T-cell (primary cell): ENCODE results near the gene DERL2. TPM values are rescaled to one million over a fixed set of nuclear protein-coding genes. Genes with fewer than 3 reads are reported as not detected.
A peak's percentile ranks its signal among the peaks of the same experiment; 100 is the strongest.

Experiments
- ATAC-seq, 4 experiments: fragments of 200-7000 bp in 3 of 4; fragments of 150-1000 bp in 1 of 4; cut with Tn5 transposase; replicated peaks in 1 of 4; 1 replicate in 3 of 4; 2 replicates in 1 of 4; pipeline ENCODE4 v1.10.0; 2021; ENCODE audit warnings: moderate library complexity in 3 of 4, mild to moderate bottlenecking in 2 of 4, moderate number of reproducible peaks in 1 of 4
- CTCF ChIA-PET, 2 donors: fragments of 300-600 bp; sonication (Branson Sonifier 250); formaldehyde crosslinking; loops; one replicate each; lab custom pipeline; 2022; ENCODE audit warnings: antibody characterized with exemption in 2 of 2; lab: Charles Lee
- POLR2A ChIA-PET, 2 donors: fragments of 300-600 bp; sonication (Branson Sonifier 250); formaldehyde crosslinking; loops; one replicate each; lab custom pipeline; 2022; ENCODE audit warnings: antibody characterized with exemption in 2 of 2; lab: Charles Lee
- DNase-seq, 35 experiments: peaks; one replicate each; pipeline versions ENCODE4 v3.0.0 to v3.0.0-alpha.2; 2013 to 2023
- H3K27ac ChIP-seq: one replicate; pipeline ENCODE4 v1.5.1; 2013; ENCODE audit warnings: low read length
- H3K27me3 ChIP-seq, 2 experiments: replicated peaks in 1 of 2; 1 replicate in 1 of 2; 2 replicates in 1 of 2; pipeline versions ENCODE4 v1.6.1 to v1.7.0; 2013; ENCODE audit warnings: low read length in 1 of 2, mixed read lengths in 1 of 2; ENCODE audit not compliant: control insufficient read depth in 2 of 2, insufficient read depth in 2 of 2; ENCODE audit errors: extremely low read depth in 1 of 2
- H3K36me3 ChIP-seq, 2 donors: 1 replicate in 1 of 2; 2 replicates in 1 of 2; pipeline versions ENCODE4 v1.6.1 to v1.7.0; 2013; ENCODE audit warnings: low read length in 1 of 2; ENCODE audit not compliant: control insufficient read depth in 2 of 2, insufficient read depth in 1 of 2; ENCODE audit errors: extremely low read depth in 1 of 2
- H3K4me1 ChIP-seq, 2 experiments: 1 replicate in 1 of 2; 2 replicates in 1 of 2; pipeline versions ENCODE4 v1.6.1 to v1.7.0; 2013; ENCODE audit warnings: low read length in 2 of 2, mixed read lengths in 1 of 2; ENCODE audit not compliant: insufficient read depth in 2 of 2, control insufficient read depth in 1 of 2; ENCODE audit errors: extremely low read depth in 1 of 2
- H3K4me3 ChIP-seq, 2 donors: 1 replicate in 1 of 2; 2 replicates in 1 of 2; pipeline versions ENCODE4 v1.5.1 to v1.7.0; 2013; ENCODE audit warnings: mild to moderate bottlenecking in 2 of 2, low read length in 1 of 2, moderate library complexity in 1 of 2; ENCODE audit not compliant: control insufficient read depth in 1 of 2; ENCODE audit errors: extremely low read depth in 1 of 2
- H3K9me3 ChIP-seq: 2 replicates; pipeline ENCODE4 v1.7.0; 2013
- H3K27ac Mint-ChIP-seq, 2 donors: one replicate each; pipeline ENCODE4 v1.8.0; 2020 to 2021; ENCODE audit warnings: mild to moderate bottlenecking in 2 of 2, mixed read lengths in 2 of 2
- H3K27me3 Mint-ChIP-seq, 2 donors: one replicate each; pipeline ENCODE4 v1.8.0; 2021 to 2022; ENCODE audit warnings: mixed read lengths in 2 of 2
- H3K36me3 Mint-ChIP-seq: one replicate; pipeline ENCODE4 v1.8.0; 2021; ENCODE audit warnings: mixed read lengths
- H3K4me1 Mint-ChIP-seq, 3 donors: one replicate each; pipeline ENCODE4 v1.8.0; 2020 to 2022; ENCODE audit warnings: mixed read lengths in 3 of 3, mild to moderate bottlenecking in 1 of 3
- H3K4me3 Mint-ChIP-seq, 3 donors: one replicate each; pipeline ENCODE4 v1.8.0; 2020 to 2022; ENCODE audit warnings: mild to moderate bottlenecking in 3 of 3, mixed read lengths in 3 of 3, moderate library complexity in 3 of 3
- H3K9me3 Mint-ChIP-seq, 3 donors: one replicate each; pipeline ENCODE4 v1.8.0; 2020 to 2022; ENCODE audit warnings: mixed read lengths in 3 of 3
- WGBS: methylation state at CpG from one replicate; pipeline ENCODE4 v1.1.5; 2013; ENCODE audit warnings: missing lambda C conversion rate; ENCODE audit not compliant: insufficient coverage; 5-methylcytosine and 5-hydroxymethylcytosine counted together
- total RNA-seq, 35 experiments: library from RNA in 6 of 35; stranded (reverse) in 6 of 35; fragments of 120-200 nt in 1 of 35; gene quantifications; one replicate each; pipeline versions ENCODE4 v1.2.1 to v1.2.4 and lab custom pipeline; 2013 to 2026

Gene DERL2
- total RNA-seq (10 to 100 TPM; 58.2 to 73.9 (median 64.0) TPM), total RNA-seq (lab: John Stamatoyannopoulos, UW) (37.6 to 80.3 (median 60.6) reads per million in 29 experiments)
- 54.6 TPM for total RNA-seq (2013)

DNA sequence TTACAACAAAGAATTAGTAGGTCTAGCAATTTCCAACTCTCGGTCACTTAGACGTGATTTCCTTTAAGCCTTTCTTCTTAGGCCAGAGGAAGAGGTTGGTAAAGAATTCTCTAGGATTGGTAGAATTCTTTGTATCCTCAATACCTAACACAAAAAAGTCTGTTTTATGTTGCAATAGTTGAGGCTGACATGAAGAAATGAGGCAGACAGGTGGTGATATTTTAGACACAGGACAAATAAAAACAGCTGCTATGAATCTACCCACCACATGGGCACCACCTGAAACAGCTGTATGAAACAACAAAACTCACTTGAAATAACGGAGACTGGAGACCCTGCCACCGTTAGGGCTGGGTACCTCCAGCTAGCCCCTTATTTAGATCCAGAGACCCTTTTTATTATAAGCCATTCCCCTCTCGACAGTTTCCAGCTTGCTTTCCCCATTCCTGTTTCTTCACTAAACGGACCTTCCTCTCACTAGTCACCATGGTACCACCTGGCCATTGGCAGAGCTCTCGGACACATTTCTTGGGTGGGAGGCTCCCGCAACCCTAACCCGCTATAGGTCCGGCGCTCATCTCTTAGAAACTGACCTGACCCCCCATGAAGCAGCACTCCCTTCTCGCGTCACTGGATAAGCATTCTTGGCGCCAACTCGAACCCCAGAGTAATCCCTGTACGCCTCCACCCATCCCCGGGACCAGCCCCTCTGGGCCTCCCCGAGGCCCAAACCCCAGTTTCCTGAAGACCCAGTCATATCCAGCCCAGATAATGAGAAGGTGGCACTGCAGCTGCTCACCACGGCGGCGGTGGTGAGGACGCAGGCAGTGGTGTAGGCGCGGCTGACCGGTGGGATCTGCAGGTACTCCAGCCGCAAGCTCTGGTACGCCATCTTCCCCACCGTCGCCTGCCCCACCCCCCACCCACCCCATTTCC is at the start of gene DERL2:
Gene DERL2 (minus strand): TSS at position 909 of the 936 bp plus-strand sequence. CDS start 17 bp downstream, at position 892.
- Mint-ChIP-seq H3K36me3 (peaks cover 44% of the 10 kb centered on the region), H3K27ac (peak within 1 kb of the TSS; percentile 96 to 99), H3K9me3 (no peaks in the 10 kb centered on the region), H3K4me3 (peak within 1 kb of the TSS; percentile 90 to 97 (median 96)), H3K4me1 (peaks cover 59 to 72% (median 70%) of the 10 kb centered on the region in 3 donors), H3K27me3 (no peaks in the 10 kb centered on the region)
- peaks cover 0 to 59% of the 10 kb centered on the region in 2 donors for H3K36me3 ChIP-seq
- WGBS: 0% methylated on average over 25 of the region's 29 CpGs
- peak within 1 kb of the TSS; percentile 99 for H3K27ac ChIP-seq
- peak in 2 of 35 experiments; percentile 19 to 21 for DNase-seq
- H3K4me1 ChIP-seq: peaks cover 20 to 25% of the 10 kb centered on the region in 2 experiments
- peak in 2 of 4 experiments; percentile 0 to 2 for ATAC-seq
- ChIA-PET CTCF (no interaction called here), POLR2A (interaction anchor here in 1 of 2 donors (0.6 to 1.5 kb wide), 5 partner anchors 13 to 782 kb away, joined by 3 to 5 read pairs (median 5); partner anchors contain the start of genes NUP88 and RPAIN)
- H3K4me3 ChIP-seq: peak within 1 kb of the TSS; percentile 94 to 99
- H3K9me3 ChIP-seq: no peaks in the 10 kb centered on the region
- no peaks in the 10 kb centered on the region for H3K27me3 ChIP-seq

DNA sequence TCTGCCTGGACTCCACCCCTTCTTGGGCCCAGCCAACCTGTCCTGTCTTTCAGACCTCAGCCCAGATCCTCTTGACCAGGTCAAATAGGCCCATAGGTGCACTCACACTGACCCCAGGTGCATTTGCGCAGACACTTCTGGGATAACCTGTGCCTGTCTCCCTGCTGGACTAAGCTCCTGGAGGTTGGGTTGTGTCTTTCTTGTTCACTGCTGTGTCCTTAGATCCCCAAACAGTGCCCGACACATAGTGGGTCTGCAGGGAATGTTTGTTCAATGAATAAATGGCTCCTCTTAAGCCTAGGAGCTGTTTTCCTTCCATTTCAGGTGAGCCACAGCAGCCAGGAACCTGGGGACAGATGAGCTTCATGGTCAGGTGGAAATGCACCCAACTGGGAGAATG is 49.5 kb upstream of the DERL2 start:
- no peak overlapping the region for H3K4me3 Mint-ChIP-seq
- peaks cover 48 to 88% of the 10 kb centered on the region in 2 donors for H3K36me3 ChIP-seq
- H3K4me3 ChIP-seq: no peak overlapping the region
- H3K9me3 Mint-ChIP-seq: no peaks in the 10 kb centered on the region
- no peak overlapping the region for H3K27ac ChIP-seq
- ChIA-PET CTCF (no interaction called here), POLR2A (interaction anchor here in 1 of 2 donors (0.7 kb wide), 1 partner anchor 31 kb away, joined by 5 read pairs; no protein-coding TSS in a partner anchor)
- no peaks in the 10 kb centered on the region for H3K9me3 ChIP-seq
- no peaks in the 10 kb centered on the region for H3K27me3 Mint-ChIP-seq
- H3K27ac Mint-ChIP-seq: no peak overlapping the region
- no peak for ATAC-seq
- no peaks in the 10 kb centered on the region for H3K27me3 ChIP-seq
- no peaks in the 10 kb centered on the region for H3K4me1 Mint-ChIP-seq
- no peaks in the 10 kb centered on the region for H3K4me1 ChIP-seq
- no peak for DNase-seq
- 94% methylated on average over 2 of the region's 2 CpGs for WGBS
- H3K36me3 Mint-ChIP-seq: peaks cover 64% of the 10 kb centered on the region

DNA sequence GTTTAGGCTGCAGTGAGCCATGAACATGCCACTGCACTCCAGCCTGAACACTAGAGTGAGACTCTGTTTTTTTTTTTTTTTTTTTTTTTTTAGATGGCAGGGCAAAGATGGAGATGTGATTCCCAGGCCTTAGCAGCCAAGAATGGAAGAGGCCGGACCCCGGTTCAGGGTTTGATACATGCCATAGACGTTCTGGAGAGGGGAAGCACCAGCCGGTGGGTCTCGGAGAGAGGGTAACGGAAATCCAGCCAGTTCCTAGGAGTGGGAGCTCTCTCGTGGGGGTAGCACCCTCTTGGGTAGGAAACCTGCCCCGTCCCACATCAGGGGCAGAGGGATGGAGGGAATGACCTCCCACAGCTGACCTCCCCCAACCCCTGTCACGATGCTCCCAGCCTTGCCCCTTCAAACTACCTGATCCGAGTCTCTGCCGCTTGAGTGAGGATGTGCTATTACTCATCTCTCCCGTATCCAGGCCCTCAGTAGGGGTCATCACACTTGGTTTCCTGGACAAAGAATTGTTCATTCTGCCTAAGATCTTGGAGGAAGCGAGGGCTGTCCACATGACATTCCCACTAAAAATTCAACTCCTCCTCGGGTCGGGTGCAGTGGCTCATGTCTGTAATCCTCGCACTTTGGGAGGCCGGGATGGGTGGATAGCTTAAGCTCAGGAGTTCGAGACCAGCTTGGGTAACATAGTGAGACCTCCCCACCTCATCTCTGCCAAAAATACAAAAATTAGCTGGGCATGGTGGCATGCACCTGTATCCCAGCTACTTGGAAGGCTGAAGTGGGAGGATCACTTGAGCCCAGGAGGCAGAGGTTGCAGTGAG is 47.7 kb upstream of the DERL2 start:
- WGBS: 94% methylated on average over 7 of the region's 18 CpGs
- Mint-ChIP-seq H3K9me3 (no peaks in the 10 kb centered on the region), H3K36me3 (peaks cover 65% of the 10 kb centered on the region), H3K27me3 (no peaks in the 10 kb centered on the region), H3K4me1 (no peaks in the 10 kb centered on the region), H3K4me3 (no peak overlapping the region), H3K27ac (peak overlapping the region in 1 of 2 donors; percentile 66)
- Histone ChIP-seq H3K27ac (no peak overlapping the region), H3K36me3 (peaks cover 37 to 82% of the 10 kb centered on the region in 2 donors), H3K9me3 (no peaks in the 10 kb centered on the region), H3K4me1 (no peaks in the 10 kb centered on the region), H3K4me3 (no peak overlapping the region), H3K27me3 (no peaks in the 10 kb centered on the region)
- DNase-seq: no peak
- POLR2A ChIA-PET: interaction anchor here in 1 of 2 donors (0.6 kb wide), 1 partner anchor 120 kb away, joined by 5 read pairs; no protein-coding TSS in a partner anchor
- no peak for ATAC-seq
- CTCF ChIA-PET: interaction anchor here in 1 of 2 donors (0.6 kb wide), 1 partner anchor 18 kb away, joined by 3 read pairs; no protein-coding TSS in a partner anchor

DNA sequence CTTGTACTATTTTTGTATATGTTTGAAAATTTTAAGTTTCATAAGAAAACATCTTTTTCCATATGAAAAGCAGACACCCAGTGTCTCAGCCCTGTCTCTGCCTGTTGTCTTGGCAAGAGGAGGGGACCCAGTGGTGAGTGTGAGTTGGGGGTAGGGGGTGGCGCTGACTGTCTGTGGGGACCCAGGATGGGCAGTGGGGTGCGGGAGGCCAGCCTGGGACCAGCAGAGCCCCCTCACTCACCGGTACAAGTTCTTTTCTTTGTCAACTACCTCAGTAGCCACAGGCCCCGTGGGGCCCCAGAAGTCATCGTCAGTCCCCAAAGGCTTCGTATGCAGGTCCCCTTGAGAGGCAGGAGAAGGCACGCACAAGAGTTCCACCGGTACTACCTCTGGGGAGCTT is 46.6 kb upstream of the DERL2 start:
- H3K4me3 ChIP-seq: no peak overlapping the region
- ATAC-seq (no peak), DNase-seq (no peak)
- peaks cover 65% of the 10 kb centered on the region for H3K36me3 Mint-ChIP-seq
- ChIA-PET POLR2A (interaction anchor here in 1 of 2 donors (0.6 kb wide), 1 partner anchor 119 kb away, joined by 5 read pairs; no protein-coding TSS in a partner anchor), CTCF (interaction anchor here in 1 of 2 donors (0.6 kb wide), 1 partner anchor 19 kb away, joined by 3 read pairs; no protein-coding TSS in a partner anchor)
- H3K9me3 Mint-ChIP-seq: no peaks in the 10 kb centered on the region
- no peaks in the 10 kb centered on the region for H3K4me1 Mint-ChIP-seq
- no peak overlapping the region for H3K27ac ChIP-seq
- no peaks in the 10 kb centered on the region for H3K27me3 ChIP-seq
- H3K27me3 Mint-ChIP-seq: no peaks in the 10 kb centered on the region
- peaks cover 29 to 79% of the 10 kb centered on the region in 2 donors for H3K36me3 ChIP-seq
- 86% methylated on average over 7 of the region's 8 CpGs for WGBS
- H3K9me3 ChIP-seq: no peaks in the 10 kb centered on the region
- H3K4me3 Mint-ChIP-seq: no peak overlapping the region
- H3K27ac Mint-ChIP-seq: no peak overlapping the region
- no peaks in the 10 kb centered on the region for H3K4me1 ChIP-seq

DNA sequence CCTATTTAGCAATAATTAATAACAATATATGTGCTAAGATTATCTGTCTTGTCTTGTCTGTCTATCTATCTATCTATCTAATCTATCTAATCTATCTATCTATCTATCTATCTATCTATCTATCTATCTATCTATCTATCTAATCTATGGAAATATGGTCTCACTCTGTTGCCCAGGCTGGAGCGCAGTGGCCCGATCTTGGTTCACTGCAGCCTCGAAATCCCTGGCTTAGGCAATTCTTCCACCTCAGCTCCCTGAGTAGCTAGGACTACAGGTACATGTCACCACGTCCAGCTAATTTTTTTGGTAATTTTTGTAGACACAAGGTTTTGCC is 45.1 kb upstream of the DERL2 start:
- H3K4me1 ChIP-seq: no peaks in the 10 kb centered on the region
- no peak overlapping the region for H3K4me3 ChIP-seq
- H3K27me3 ChIP-seq: no peaks in the 10 kb centered on the region
- Mint-ChIP-seq H3K27me3 (no peaks in the 10 kb centered on the region), H3K9me3 (no peaks in the 10 kb centered on the region), H3K4me3 (no peak overlapping the region), H3K4me1 (no peaks in the 10 kb centered on the region), H3K27ac (no peak overlapping the region), H3K36me3 (peaks cover 67% of the 10 kb centered on the region)
- no CpG with 5 or more reads among the region's 4 CpGs for WGBS
- no peak for DNase-seq
- no peak overlapping the region for H3K27ac ChIP-seq
- ChIA-PET CTCF (no interaction called here), POLR2A (no interaction called here)
- ATAC-seq: no peak
- H3K36me3 ChIP-seq: peaks cover 24 to 80% of the 10 kb centered on the region in 2 donors
- H3K9me3 ChIP-seq: no peaks in the 10 kb centered on the region
